Measurements from ENCODE around the gene GOT2.

The GOT2 gene

DNA sequence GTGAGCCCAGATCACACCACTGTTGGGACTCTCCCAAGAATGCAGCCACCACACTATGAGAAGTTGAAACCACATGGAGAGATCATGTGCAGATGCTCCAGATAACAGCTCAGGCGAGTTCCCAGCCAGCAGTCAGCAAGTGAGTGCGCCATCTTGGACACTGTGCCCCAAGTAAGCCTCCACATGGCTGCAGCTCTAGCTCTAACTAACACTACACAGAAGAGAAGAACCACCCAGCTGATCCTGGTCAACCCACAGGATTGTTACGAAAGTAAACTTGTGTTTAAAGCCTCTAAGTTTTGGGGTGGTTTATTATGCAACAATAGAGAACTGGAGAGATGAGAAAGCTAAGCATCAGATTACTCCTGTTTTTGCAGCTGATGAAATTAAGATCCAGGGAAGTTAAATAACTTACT, 75.3 kb downstream of the GOT2 start (continued):
- TF ChIP-seq SCRT2 (tag by site-specific recombination; IDR thresholded peaks at IDR 0.05) (no peak), ZFP41 (tag by site-specific recombination; IDR thresholded peaks at IDR 0.05; ENCODE audit: borderline replicate concordance) (no peak), MEIS1 (CRISPR knock-in tag; IDR thresholded peaks at IDR 0.05; ENCODE audit: borderline replicate concordance) (no peak), KLF9 (tag by site-specific recombination; IDR thresholded peaks at IDR 0.05; ENCODE audit: low read depth) (no peak)
- TF ChIP-seq, protein P1, sequence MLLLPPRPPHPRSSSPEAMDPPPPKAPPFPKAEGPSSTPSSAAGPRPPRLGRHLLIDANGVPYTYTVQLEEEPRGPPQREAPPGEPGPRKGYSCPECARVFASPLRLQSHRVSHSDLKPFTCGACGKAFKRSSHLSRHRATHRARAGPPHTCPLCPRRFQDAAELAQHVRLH (tag by site-specific recombination; IDR thresholded peaks at IDR 0.05), result no peak
